SK-N-SH (cell line): ENCODE data around the gene ITGB6. TPM values are rescaled to one million over a fixed set of nuclear protein-coding genes. Genes with fewer than 3 reads are reported as not detected.
A peak's percentile ranks its signal among the peaks of the same experiment; 100 is the strongest.

Experiments used
- CTCF ChIA-PET: fragments of 300-600, 350-600 bp; formaldehyde crosslinking; extraction: SDS; loops from one replicate; lab custom pipeline; 2021; lab: Yijun Ruan, JAX
- POLR2A ChIA-PET: fragments of 350-600 bp; sonication (Branson Sonifier 250); formaldehyde crosslinking; extraction: SDS; loops from one replicate; lab custom pipeline; 2020; ENCODE audit warnings: antibody characterized with exemption, inconsistent platforms; lab: Yijun Ruan, JAX
- DNase-seq: peaks from one replicate; pipeline ENCODE4 v3.0.0; 2012
- H2AFZ ChIP-seq: fragments of 200-600 bp; sonication (generic); 2 replicates; pipeline ENCODE4 v1.8.1; 2016; ENCODE audit warnings: antibody characterized with exemption, mild to moderate bottlenecking, low read depth
- H3F3A ChIP-seq: fragments of 200-600 bp; sonication (generic); replicated peaks from 2 replicates; pipeline ENCODE3; 2016; ENCODE audit warnings: antibody characterized with exemption, mild to moderate bottlenecking; ENCODE audit not compliant: insufficient read depth
- H3K27ac ChIP-seq, 2 experiments: fragments of 200-500 bp in 1 of 2; fragments of 200-600 bp in 1 of 2; sonication (Bioruptor generic) in 1 of 2; sonication (generic), shearing (Covaris generic) in 1 of 2; 2 replicates each; pipeline versions ENCODE4 v1.5.1 to v1.6.1; 2014 to 2016; ENCODE audit warnings: low read depth in 2 of 2, inconsistent platforms in 1 of 2, low read length in 1 of 2, mild to moderate bottlenecking in 1 of 2, mixed read lengths in 1 of 2
- H3K27me3 ChIP-seq: fragments of 200-600 bp; sonication (generic), shearing (Covaris generic); 2 replicates; pipeline ENCODE4 v1.6.1; 2016; ENCODE audit warnings: mixed run types; ENCODE audit not compliant: insufficient read depth
- H3K36me3 ChIP-seq, 2 experiments: fragments of 200-500 bp in 1 of 2; fragments of 200-600 bp in 1 of 2; sonication (Bioruptor generic) in 1 of 2; sonication (generic) in 1 of 2; replicated peaks in 1 of 2; 2 replicates each; pipeline versions ENCODE3 to v1.5.1; 2014 to 2016; ENCODE audit warnings: low read length in 1 of 2, mild to moderate bottlenecking in 1 of 2; ENCODE audit not compliant: insufficient read depth in 2 of 2, control insufficient read depth in 1 of 2
- H3K4me1 ChIP-seq, 2 experiments: fragments of 200-500 bp in 1 of 2; fragments of 200-600 bp in 1 of 2; sonication (Bioruptor generic) in 1 of 2; sonication (generic), shearing (Covaris generic) in 1 of 2; 2 replicates each; pipeline versions ENCODE4 v1.5.1 to v1.6.1; 2014 to 2016; ENCODE audit warnings: low read depth in 1 of 2, low read length in 1 of 2, mixed run types in 1 of 2; ENCODE audit not compliant: insufficient read depth in 2 of 2, control insufficient read depth in 1 of 2
- H3K4me2 ChIP-seq: fragments of 200-600 bp; sonication (generic), shearing (Covaris generic); 2 replicates; pipeline ENCODE4 v1.6.1; 2017; ENCODE audit warnings: mixed run types
- H3K4me3 ChIP-seq, 2 experiments: fragments of 200-500 bp in 1 of 2; fragments of 200-600 bp in 1 of 2; sonication (Bioruptor generic) in 1 of 2; sonication (generic), shearing (Covaris generic) in 1 of 2; 2 replicates each; pipeline versions ENCODE4 v1.5.1 to v1.8.1; 2014 to 2016; ENCODE audit warnings: low read depth in 2 of 2, inconsistent platforms in 1 of 2, low read length in 1 of 2, mild to moderate bottlenecking in 1 of 2, mixed read lengths in 1 of 2, moderate library complexity in 1 of 2
- H3K79me2 ChIP-seq: fragments of 200-600 bp; sonication (generic); 2 replicates; pipeline ENCODE4 v1.8.1; 2017; ENCODE audit warnings: mild to moderate bottlenecking; ENCODE audit not compliant: insufficient read depth
- H3K9ac ChIP-seq: fragments of 200-600 bp; sonication (generic); 2 replicates; pipeline ENCODE4 v1.6.1; 2017; ENCODE audit warnings: mixed run types
- H3K9me2 ChIP-seq: fragments of 200-600 bp; sonication (generic); 2 replicates; pipeline ENCODE4 v1.6.1; 2017; ENCODE audit warnings: mixed run types
- H3K9me3 ChIP-seq: fragments of 200-600 bp; sonication (generic); 2 replicates; pipeline ENCODE4 v1.6.1; 2017; ENCODE audit warnings: mixed run types, mild to moderate bottlenecking, moderate library complexity
- H4K20me1 ChIP-seq: fragments of 200-600 bp; sonication (generic); 2 replicates; pipeline ENCODE4 v1.6.1; 2017; ENCODE audit warnings: mild to moderate bottlenecking, mixed run types; ENCODE audit not compliant: insufficient read depth
- ELF1 ChIP-seq: IDR thresholded peaks from 2 replicates; pipeline ENCODE4 v1.4.0; 2012
- FOXM1 ChIP-seq: IDR thresholded peaks from 2 replicates; pipeline ENCODE4 v1.4.0; 2012; ENCODE audit warnings: low read depth, mild to moderate bottlenecking
- POLR2AphosphoS5 ChIP-seq: IDR thresholded peaks from 2 replicates; pipeline ENCODE4 v1.6.1; 2012; ENCODE audit warnings: low read depth, low read length
- REST ChIP-seq: IDR thresholded peaks from 2 replicates; pipeline ENCODE4 v1.6.1; 2012; ENCODE audit warnings: mild to moderate bottlenecking, low read depth, low read length, moderate library complexity
- YY1 ChIP-seq: IDR thresholded peaks from 2 replicates; pipeline ENCODE4 v1.4.0; 2012; ENCODE audit warnings: low read depth, mild to moderate bottlenecking
- WGBS: methylation state at CpG from one replicate; pipeline ENCODE4 v1.1.6; 2017; ENCODE audit warnings: low lambda C conversion rate; 5-methylcytosine and 5-hydroxymethylcytosine counted together
- polyA plus RNA-seq, 3 experiments: library from polyadenylated mRNA; depleted of rRNA; stranded (reverse); fragments of >200 nt; gene quantifications; 2 replicates each; pipeline ENCODE4 v1.2.3, GENCODE V29; 2012
- TF ChIP-seq, protein P1 (sequence below): fragments of 150-350 bp; IDR thresholded peaks from 2 replicates; pipeline ENCODE4 v1.6.1; 2016; ENCODE audit warnings: mild to moderate bottlenecking, low read depth, low read length
- TF ChIP-seq, protein P2 (sequence below): fragments of 200-600 bp; sonication (generic); IDR thresholded peaks from 2 replicates; pipeline ENCODE4 v1.6.1; 2017; ENCODE audit warnings: antibody characterized with exemption, mild to moderate bottlenecking, moderate library complexity

ITGB6 gene
- polyA plus RNA-seq, 1 of the 3 experiments (the other 2 are of a cell fraction) = 0.10 TPM

- Histone ChIP-seq H3K4me1 (peaks cover 26 to 62% of the 10 kb centered on the region in 2 experiments), H3K36me3 (no peaks in the 10 kb centered on the region), H3K4me2 (peak overlapping the region; percentile 20; the same call in 1 of the 2 replicates), H2AFZ (no peak overlapping the region), H4K20me1 (no peaks in the 10 kb centered on the region), H3K9me3 (no peaks in the 10 kb centered on the region), H3K9ac (peak overlapping the region; percentile 73), H3K27me3 (no peaks in the 10 kb centered on the region), H3K4me3 (no peak overlapping the region), H3K9me2 (no peaks in the 10 kb centered on the region), H3F3A (peaks cover 65% of the 10 kb centered on the region), H3K27ac (peak overlapping the region; percentile 95 to 97), H3K79me2 (no peaks in the 10 kb centered on the region; the same call in 1 of the 2 replicates)
- POLR2A ChIA-PET = no interaction called here
- no peak for DNase-seq
- CTCF ChIA-PET = interaction anchor here (1.1 to 3.3 kb wide), 6 partner anchors 10 to 786 kb away, joined by 3 to 16 read pairs (median 4); no protein-coding TSS in a partner anchor
- 69% methylated on average over 11 of the region's 11 CpGs for WGBS
- TF ChIP-seq YY1 (no peak), ELF1 (no peak), FOXM1 (no peak), POLR2AphosphoS5 (no peak), REST (no peak)
- TF ChIP-seq, protein P1, sequence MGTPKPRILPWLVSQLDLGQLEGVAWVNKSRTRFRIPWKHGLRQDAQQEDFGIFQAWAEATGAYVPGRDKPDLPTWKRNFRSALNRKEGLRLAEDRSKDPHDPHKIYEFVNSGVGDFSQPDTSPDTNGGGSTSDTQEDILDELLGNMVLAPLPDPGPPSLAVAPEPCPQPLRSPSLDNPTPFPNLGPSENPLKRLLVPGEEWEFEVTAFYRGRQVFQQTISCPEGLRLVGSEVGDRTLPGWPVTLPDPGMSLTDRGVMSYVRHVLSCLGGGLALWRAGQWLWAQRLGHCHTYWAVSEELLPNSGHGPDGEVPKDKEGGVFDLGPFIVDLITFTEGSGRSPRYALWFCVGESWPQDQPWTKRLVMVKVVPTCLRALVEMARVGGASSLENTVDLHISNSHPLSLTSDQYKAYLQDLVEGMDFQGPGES = no peak
- TF ChIP-seq, protein P2, sequence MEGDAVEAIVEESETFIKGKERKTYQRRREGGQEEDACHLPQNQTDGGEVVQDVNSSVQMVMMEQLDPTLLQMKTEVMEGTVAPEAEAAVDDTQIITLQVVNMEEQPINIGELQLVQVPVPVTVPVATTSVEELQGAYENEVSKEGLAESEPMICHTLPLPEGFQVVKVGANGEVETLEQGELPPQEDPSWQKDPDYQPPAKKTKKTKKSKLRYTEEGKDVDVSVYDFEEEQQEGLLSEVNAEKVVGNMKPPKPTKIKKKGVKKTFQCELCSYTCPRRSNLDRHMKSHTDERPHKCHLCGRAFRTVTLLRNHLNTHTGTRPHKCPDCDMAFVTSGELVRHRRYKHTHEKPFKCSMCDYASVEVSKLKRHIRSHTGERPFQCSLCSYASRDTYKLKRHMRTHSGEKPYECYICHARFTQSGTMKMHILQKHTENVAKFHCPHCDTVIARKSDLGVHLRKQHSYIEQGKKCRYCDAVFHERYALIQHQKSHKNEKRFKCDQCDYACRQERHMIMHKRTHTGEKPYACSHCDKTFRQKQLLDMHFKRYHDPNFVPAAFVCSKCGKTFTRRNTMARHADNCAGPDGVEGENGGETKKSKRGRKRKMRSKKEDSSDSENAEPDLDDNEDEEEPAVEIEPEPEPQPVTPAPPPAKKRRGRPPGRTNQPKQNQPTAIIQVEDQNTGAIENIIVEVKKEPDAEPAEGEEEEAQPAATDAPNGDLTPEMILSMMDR = peak; percentile 32; the same call in 1 of the 2 replicates
Measured at GRCh38 chr2:160208655-160209515, 8.8 kb upstream of the ITGB6 start.
